ENCODE data around the gene VANGL1.

Gene VANGL1

DNA sequence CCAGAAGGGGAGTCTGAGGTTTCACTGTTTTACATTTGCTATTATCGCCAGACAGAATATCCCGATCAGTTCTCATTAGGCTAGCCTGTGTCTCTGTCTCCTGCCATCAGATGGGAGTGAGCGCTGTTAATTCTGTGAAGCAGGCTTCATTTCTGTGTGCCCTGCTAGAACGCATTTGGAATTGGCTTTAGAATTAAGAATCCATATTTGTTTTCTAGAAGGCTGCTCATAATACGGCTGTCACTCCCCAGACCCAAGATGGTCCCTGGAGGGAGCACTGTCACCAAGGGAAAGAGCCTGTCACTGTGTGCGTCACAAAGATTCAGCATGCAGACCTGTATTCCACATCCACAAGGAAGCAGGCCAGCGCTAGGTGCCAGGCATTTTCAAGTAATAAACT, 77.5 kb downstream of the VANGL1 start:
- H3K27ac ChIP-seq (ENCODE audit: low read depth, low read length) = no peak overlapping the region
- no peaks in the 10 kb centered on the region for H3K36me3 ChIP-seq (ENCODE audit: control insufficient read depth, insufficient read depth, low read length)
- no peaks in the 10 kb centered on the region for H3K27me3 ChIP-seq (ENCODE audit: control insufficient read depth, insufficient read depth, low read length)
- H3K9ac ChIP-seq (ENCODE audit: low read length) = no peak overlapping the region
- H3K4me1 ChIP-seq (ENCODE audit: control insufficient read depth, insufficient read depth, low read length) = no peaks in the 10 kb centered on the region
- no peak overlapping the region for H3K4me3 ChIP-seq (ENCODE audit: low read length)

GRCh38 chr1:115722221-115722620, 80.5 kb downstream of the VANGL1 start:
- Histone ChIP-seq H3K4me3 (ENCODE audit: low read length) (no peak overlapping the region), H3K36me3 (ENCODE audit: control insufficient read depth, insufficient read depth, low read length) (no peaks in the 10 kb centered on the region), H3K27me3 (ENCODE audit: control insufficient read depth, insufficient read depth, low read length) (no peaks in the 10 kb centered on the region), H3K4me1 (ENCODE audit: control insufficient read depth, insufficient read depth, low read length) (no peaks in the 10 kb centered on the region), H3K9ac (ENCODE audit: low read length) (no peak overlapping the region), H3K27ac (ENCODE audit: low read depth, low read length) (no peak overlapping the region)

DNA sequence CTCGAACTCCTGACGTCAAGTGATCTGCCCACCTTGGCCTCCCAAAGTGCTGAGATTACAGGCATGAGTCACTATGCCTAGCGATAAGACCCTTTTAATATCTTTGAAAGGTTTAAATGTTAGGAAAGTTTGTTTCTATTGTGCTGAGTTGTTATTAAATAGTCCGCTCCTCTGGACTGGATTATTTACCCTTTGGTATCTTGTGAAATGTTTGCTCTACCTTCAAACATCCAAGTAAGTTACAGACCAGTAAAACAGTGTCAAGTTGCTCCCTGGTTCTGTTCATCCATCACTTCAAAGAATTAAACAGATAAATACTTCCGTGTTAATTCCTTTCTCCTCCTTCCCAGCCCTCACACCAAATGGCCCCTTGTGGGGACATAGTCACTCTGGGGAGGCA, 82.0 kb downstream of the VANGL1 start:
- H3K27ac ChIP-seq (ENCODE audit: low read depth, low read length) = no peak overlapping the region

DNA sequence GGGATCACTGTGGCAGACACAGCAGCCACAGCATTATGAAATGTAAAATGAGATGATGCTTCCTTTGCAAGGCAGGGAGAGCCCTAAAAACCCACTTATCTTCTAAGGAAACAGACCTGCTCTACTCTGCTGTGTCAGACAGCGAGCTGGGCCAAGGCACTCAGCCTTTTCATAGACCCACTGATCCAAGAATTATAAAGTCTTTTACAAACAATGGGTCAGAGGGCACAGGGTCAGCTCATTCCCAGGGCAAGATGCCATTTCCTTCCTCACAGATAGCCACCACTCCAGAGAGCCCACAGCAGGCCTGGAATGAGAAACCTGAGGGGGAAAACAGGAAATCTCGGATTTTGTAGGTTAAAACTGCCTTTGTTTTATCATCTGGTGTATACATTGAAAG, 83.8 kb downstream of the VANGL1 start:
- H3K4me1 ChIP-seq (ENCODE audit: control insufficient read depth, insufficient read depth, low read length) = peaks cover 4% of the 10 kb centered on the region
- H3K27ac ChIP-seq (ENCODE audit: low read depth, low read length) = no peak overlapping the region
- H3K4me3 ChIP-seq (ENCODE audit: low read length) = no peak overlapping the region
- H3K36me3 ChIP-seq (ENCODE audit: control insufficient read depth, insufficient read depth, low read length) = no peaks in the 10 kb centered on the region
- no peak overlapping the region for H3K9ac ChIP-seq (ENCODE audit: low read length)
- no peaks in the 10 kb centered on the region for H3K27me3 ChIP-seq (ENCODE audit: control insufficient read depth, insufficient read depth, low read length)

More for the DNA sequence above, 82.0 kb downstream of the VANGL1 start:
- Histone ChIP-seq H3K4me3 (ENCODE audit: low read length) (no peak overlapping the region), H3K36me3 (ENCODE audit: control insufficient read depth, insufficient read depth, low read length) (no peaks in the 10 kb centered on the region), H3K4me1 (ENCODE audit: control insufficient read depth, insufficient read depth, low read length) (peaks cover 4% of the 10 kb centered on the region), H3K27me3 (ENCODE audit: control insufficient read depth, insufficient read depth, low read length) (no peaks in the 10 kb centered on the region), H3K9ac (ENCODE audit: low read length) (no peak overlapping the region)

DNA sequence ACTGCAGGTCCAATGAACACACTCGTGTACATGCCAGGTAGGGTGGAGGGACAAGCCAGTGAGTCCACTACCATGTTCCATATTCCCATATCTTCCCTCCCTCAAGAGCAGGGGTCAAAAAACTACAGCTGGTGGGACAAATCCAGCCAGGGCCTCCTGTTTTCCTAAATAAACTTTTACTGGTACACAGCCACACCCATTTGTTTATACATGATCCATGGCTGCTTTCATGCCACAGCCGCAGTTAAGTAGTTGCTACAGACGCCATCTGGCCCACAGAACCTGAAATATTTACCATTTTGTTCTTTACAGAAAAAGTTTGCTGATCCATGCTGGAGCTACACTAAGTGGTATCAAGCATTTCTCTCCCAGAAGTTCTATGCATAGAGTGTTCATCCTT, 84.4 kb downstream of the VANGL1 start:
- Histone ChIP-seq H3K9ac (ENCODE audit: low read length) (no peak overlapping the region), H3K36me3 (ENCODE audit: control insufficient read depth, insufficient read depth, low read length) (no peaks in the 10 kb centered on the region), H3K27me3 (ENCODE audit: control insufficient read depth, insufficient read depth, low read length) (no peaks in the 10 kb centered on the region), H3K4me1 (ENCODE audit: control insufficient read depth, insufficient read depth, low read length) (peaks cover 4% of the 10 kb centered on the region), H3K4me3 (ENCODE audit: low read length) (no peak overlapping the region), H3K27ac (ENCODE audit: low read depth, low read length) (no peak overlapping the region)

DNA sequence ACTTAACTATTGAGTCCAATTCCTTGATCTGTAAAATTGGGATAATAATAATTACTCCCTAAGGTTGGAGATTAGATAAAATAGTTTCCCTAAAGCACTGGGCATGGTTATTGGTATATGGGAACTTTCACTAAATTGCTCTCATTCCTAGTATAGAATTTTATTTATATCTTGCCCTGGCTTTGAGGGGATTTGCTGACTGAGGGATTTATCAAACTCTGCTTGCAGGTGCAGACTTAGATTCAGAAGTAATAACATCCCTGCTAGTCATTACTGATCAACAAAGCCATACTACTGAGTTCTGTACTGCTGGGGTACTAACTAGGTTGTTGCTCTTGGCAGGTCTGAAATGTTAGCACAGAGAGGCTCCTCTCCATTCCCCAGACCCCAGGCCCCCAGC, 84.8 kb downstream of the VANGL1 start:
- Histone ChIP-seq H3K4me1 (ENCODE audit: control insufficient read depth, insufficient read depth, low read length) (peaks cover 4% of the 10 kb centered on the region), H3K27ac (ENCODE audit: low read depth, low read length) (no peak overlapping the region), H3K27me3 (ENCODE audit: control insufficient read depth, insufficient read depth, low read length) (no peaks in the 10 kb centered on the region)

DNA sequence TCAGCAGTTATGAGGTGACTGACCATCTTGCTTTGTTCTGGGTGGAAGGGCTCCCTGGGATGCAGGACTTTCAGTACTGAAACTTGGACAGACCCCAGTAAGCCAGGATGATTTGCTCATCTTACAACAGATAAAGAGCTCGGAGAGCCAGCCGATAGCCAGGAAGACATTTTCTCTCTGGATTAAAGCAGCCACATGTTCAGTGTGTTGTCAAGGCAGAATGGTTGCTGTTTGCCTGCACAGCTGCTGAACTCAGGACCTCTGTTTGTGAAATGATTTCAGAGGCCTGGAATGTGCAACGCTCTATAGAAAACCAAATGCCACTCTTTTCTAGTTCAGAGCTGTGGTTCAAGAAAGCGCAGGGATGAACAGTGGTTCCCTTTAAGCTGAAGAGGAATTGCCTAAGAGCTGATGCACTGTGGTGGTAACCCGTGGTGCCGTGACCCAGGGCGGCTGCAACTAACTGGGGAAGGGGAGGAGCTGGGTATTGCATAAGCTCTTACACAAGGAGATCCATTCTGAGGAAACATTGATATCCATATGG, 86.0 kb downstream of the VANGL1 start:
- H3K27ac ChIP-seq (ENCODE audit: low read depth, low read length) = peak overlapping the region; percentile 69
- no peak overlapping the region for H3K9ac ChIP-seq (ENCODE audit: low read length)
- peaks cover 4% of the 10 kb centered on the region for H3K4me1 ChIP-seq (ENCODE audit: control insufficient read depth, insufficient read depth, low read length)
- no peaks in the 10 kb centered on the region for H3K36me3 ChIP-seq (ENCODE audit: control insufficient read depth, insufficient read depth, low read length)
- H3K27me3 ChIP-seq (ENCODE audit: control insufficient read depth, insufficient read depth, low read length) = no peaks in the 10 kb centered on the region
- H3K4me3 ChIP-seq (ENCODE audit: low read length) = no peak overlapping the region

More for the DNA sequence above, 84.8 kb downstream of the VANGL1 start:
- no peaks in the 10 kb centered on the region for H3K36me3 ChIP-seq (ENCODE audit: control insufficient read depth, insufficient read depth, low read length)
- H3K4me3 ChIP-seq (ENCODE audit: low read length) = no peak overlapping the region
- H3K9ac ChIP-seq (ENCODE audit: low read length) = no peak overlapping the region

DNA sequence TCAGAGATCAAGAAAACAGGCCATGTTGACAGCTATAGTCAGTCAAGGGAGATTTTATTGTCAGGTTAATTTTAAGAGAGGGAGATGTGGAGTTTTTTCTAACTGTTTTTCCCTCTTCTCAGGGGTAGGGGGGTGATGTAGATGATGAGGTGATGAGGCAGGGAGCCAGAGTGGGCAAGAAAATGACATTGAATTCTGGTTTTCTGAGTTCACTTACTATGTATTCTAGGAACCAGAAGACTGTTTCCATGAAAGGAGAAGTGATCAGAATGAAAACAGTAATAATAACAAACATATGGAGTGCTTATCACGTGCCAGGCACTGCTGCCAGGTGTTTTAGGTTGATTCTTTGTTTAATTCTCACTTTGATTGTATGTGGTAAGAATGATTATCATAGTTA, 86.6 kb downstream of the VANGL1 start:
- Histone ChIP-seq H3K27ac (ENCODE audit: low read depth, low read length) (peak overlapping the region; percentile 69), H3K9ac (ENCODE audit: low read length) (no peak overlapping the region), H3K4me1 (ENCODE audit: control insufficient read depth, insufficient read depth, low read length) (peaks cover 4% of the 10 kb centered on the region), H3K36me3 (ENCODE audit: control insufficient read depth, insufficient read depth, low read length) (no peaks in the 10 kb centered on the region), H3K4me3 (ENCODE audit: low read length) (no peak overlapping the region), H3K27me3 (ENCODE audit: control insufficient read depth, insufficient read depth, low read length) (no peaks in the 10 kb centered on the region)

DNA sequence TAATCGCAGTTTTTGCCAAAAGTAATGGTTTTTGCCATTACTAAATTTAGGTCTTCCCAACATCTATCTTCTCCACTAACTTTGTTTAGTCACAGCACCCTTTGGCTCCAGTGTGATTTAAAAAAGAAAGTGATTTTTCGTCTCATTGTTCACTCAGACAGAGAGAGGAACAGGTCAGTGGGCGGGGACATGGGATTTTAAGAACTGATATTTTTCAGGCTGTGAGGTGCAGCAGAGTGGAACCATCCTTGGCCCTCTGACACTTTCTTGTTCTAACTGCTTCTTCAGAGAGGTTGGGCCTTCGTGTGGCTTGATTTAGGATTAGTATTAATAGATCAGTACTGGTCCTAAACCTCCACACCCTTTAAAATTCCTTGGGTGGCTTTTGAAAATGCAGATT, 88.0 kb downstream of the VANGL1 start:
- no peak overlapping the region for H3K4me3 ChIP-seq (ENCODE audit: low read length)
- H3K4me1 ChIP-seq (ENCODE audit: control insufficient read depth, insufficient read depth, low read length) = peaks cover 4% of the 10 kb centered on the region
- no peak overlapping the region for H3K27ac ChIP-seq (ENCODE audit: low read depth, low read length)
- H3K36me3 ChIP-seq (ENCODE audit: control insufficient read depth, insufficient read depth, low read length) = no peaks in the 10 kb centered on the region
- no peak overlapping the region for H3K9ac ChIP-seq (ENCODE audit: low read length)
- no peaks in the 10 kb centered on the region for H3K27me3 ChIP-seq (ENCODE audit: control insufficient read depth, insufficient read depth, low read length)

- H3K4me1 ChIP-seq (ENCODE audit: control insufficient read depth, insufficient read depth, low read length) = peaks cover 4% of the 10 kb centered on the region
- no peaks in the 10 kb centered on the region for H3K27me3 ChIP-seq (ENCODE audit: control insufficient read depth, insufficient read depth, low read length)
- H3K36me3 ChIP-seq (ENCODE audit: control insufficient read depth, insufficient read depth, low read length) = no peaks in the 10 kb centered on the region
- H3K9ac ChIP-seq (ENCODE audit: low read length) = no peak overlapping the region
- no peak overlapping the region for H3K27ac ChIP-seq (ENCODE audit: low read depth, low read length)
- H3K4me3 ChIP-seq (ENCODE audit: low read length) = no peak overlapping the region
These were observed 90.5 kb downstream of the VANGL1 start for GRCh38 chr1:115732316-115732715.

- H3K36me3 ChIP-seq (ENCODE audit: control insufficient read depth, insufficient read depth, low read length) = no peaks in the 10 kb centered on the region
- no peak overlapping the region for H3K27ac ChIP-seq (ENCODE audit: low read depth, low read length)
- H3K4me1 ChIP-seq (ENCODE audit: control insufficient read depth, insufficient read depth, low read length) = no peaks in the 10 kb centered on the region
- no peak overlapping the region for H3K4me3 ChIP-seq (ENCODE audit: low read length)
- no peaks in the 10 kb centered on the region for H3K27me3 ChIP-seq (ENCODE audit: control insufficient read depth, insufficient read depth, low read length)
- H3K9ac ChIP-seq (ENCODE audit: low read length) = no peak overlapping the region
These were observed 99.0 kb downstream of the VANGL1 start for GRCh38 chr1:115740811-115741210.

DNA sequence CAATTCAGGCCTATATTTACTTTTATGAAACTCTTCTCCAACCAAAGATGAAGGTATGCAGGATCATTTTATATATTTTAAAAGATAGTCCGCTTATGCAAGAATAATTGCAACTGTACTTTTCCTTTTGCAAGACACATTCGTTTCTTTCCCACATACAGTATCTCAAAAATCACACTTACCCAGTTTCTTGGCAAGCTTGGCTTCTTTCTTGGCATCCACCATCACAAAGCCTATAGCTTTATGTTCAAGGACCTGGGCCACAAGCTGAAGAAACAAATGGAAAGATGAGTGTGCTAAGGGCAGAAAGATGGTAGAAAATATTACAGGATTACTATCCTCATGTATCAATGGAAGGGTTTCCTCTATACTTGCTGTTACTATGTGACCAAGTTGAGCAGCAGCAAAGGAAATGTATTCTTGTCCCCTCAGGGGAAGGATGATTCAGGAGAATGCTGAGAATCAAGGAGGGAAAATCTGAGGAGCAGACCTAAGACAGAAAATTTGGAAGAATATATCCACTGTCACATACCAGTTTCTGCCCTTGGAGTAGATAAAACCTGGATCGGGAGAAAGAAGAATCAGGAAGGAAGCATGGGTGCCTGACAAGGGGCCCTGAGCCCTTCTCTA, 103.0 kb downstream of the VANGL1 start:
- Histone ChIP-seq H3K27ac (ENCODE audit: low read depth, low read length) (no peak overlapping the region), H3K4me1 (ENCODE audit: control insufficient read depth, insufficient read depth, low read length) (peaks cover 17% of the 10 kb centered on the region), H3K9ac (ENCODE audit: low read length) (no peak overlapping the region), H3K27me3 (ENCODE audit: control insufficient read depth, insufficient read depth, low read length) (no peaks in the 10 kb centered on the region), H3K36me3 (ENCODE audit: control insufficient read depth, insufficient read depth, low read length) (no peaks in the 10 kb centered on the region), H3K4me3 (ENCODE audit: low read length) (no peak overlapping the region)

GRCh38 chr1:115746021-115746690, 104.4 kb downstream of the VANGL1 start:
- no peak overlapping the region for H3K9ac ChIP-seq (ENCODE audit: low read length)
- H3K27ac ChIP-seq (ENCODE audit: low read depth, low read length) = no peak overlapping the region
- H3K4me1 ChIP-seq (ENCODE audit: control insufficient read depth, insufficient read depth, low read length) = peaks cover 19% of the 10 kb centered on the region
- no peaks in the 10 kb centered on the region for H3K36me3 ChIP-seq (ENCODE audit: control insufficient read depth, insufficient read depth, low read length)
- no peak overlapping the region for H3K4me3 ChIP-seq (ENCODE audit: low read length)
- no peaks in the 10 kb centered on the region for H3K27me3 ChIP-seq (ENCODE audit: control insufficient read depth, insufficient read depth, low read length)
